ENCODE measurements around the gene ATF5. TPM values are rescaled to one million over a fixed set of nuclear protein-coding genes. Genes with fewer than 3 reads are reported as not detected.

ATF5 gene
- total and polyA plus RNA-seq, 11 donors: 3.9 to 33.0 (median 9.5) TPM

- Histone ChIP-seq H3K9me3 (no peaks in the 10 kb centered on the region), H3K36me3 (peaks cover 0 to 58% (median 34%) of the 10 kb centered on the region in 9 donors), H3K4me1 (peaks cover 0 to 71% (median 26%) of the 10 kb centered on the region in 12 donors), H3K4me3 (no peak overlapping the region), H3K27me3 (no peaks in the 10 kb centered on the region), H3K27ac (no peak overlapping the region)
- intact Hi-C loops (cut with DNase I): loop anchor here in 1 of 10 donors (5.0 kb wide), 1 partner anchor 49 kb away; the partner anchor contains the start of genes AKT1S1 and TBC1D17
- WGBS, 4 donors: 91 to 92% (median 91%) methylated on average over 10 of the region's 10 CpGs
- no peak for DNase-seq
- ATAC-seq: no peak
- TF ChIP-seq POLR2A (IDR thresholded peaks at IDR 0.05): no peak
- TF ChIP-seq, protein P1, sequence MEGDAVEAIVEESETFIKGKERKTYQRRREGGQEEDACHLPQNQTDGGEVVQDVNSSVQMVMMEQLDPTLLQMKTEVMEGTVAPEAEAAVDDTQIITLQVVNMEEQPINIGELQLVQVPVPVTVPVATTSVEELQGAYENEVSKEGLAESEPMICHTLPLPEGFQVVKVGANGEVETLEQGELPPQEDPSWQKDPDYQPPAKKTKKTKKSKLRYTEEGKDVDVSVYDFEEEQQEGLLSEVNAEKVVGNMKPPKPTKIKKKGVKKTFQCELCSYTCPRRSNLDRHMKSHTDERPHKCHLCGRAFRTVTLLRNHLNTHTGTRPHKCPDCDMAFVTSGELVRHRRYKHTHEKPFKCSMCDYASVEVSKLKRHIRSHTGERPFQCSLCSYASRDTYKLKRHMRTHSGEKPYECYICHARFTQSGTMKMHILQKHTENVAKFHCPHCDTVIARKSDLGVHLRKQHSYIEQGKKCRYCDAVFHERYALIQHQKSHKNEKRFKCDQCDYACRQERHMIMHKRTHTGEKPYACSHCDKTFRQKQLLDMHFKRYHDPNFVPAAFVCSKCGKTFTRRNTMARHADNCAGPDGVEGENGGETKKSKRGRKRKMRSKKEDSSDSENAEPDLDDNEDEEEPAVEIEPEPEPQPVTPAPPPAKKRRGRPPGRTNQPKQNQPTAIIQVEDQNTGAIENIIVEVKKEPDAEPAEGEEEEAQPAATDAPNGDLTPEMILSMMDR (IDR thresholded peaks at IDR 0.05): no peak
Observed at GRCh38 chr19:49926515-49926914, 2.5 kb upstream of the ATF5 start.

DNA sequence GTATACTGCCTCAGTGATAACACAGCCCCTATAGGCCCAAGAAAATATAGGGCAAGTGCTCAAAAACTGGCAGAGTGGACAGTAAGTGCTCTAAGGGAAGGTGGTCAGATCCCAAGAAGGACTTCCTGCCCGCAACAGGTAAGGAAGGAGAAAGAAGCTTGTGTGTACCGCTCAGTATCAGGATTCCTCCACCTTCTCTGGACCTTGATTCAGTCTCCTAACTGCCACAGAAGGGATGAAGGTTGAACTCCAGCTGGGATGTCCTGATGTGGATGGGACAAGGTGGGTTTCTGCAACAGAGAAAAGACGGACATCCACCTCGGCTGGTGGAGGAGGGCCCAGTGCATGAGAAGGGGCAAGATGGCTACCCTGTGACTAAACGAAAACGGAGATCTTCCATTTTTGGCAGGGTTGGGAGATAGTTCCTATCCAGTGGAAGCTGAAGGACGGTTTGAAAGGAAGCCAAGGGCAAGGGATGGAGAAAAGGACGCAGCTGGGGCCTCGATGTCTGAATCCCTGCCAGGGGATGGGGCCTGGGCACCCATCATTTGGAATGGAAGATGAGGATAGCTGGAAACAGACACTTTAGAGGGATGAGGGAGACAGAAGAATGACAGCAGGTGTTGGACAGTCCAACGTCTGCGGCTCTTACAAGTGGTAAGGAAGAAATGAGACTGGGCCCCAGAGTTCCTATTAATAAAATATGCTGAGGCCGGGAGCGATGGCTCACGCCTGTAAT is 1.3 kb upstream of the ATF5 start:
- Histone ChIP-seq H3K4me1 (peaks cover 0 to 59% (median 26%) of the 10 kb centered on the region in 12 donors), H3K27me3 (no peaks in the 10 kb centered on the region), H3K36me3 (peaks cover 0 to 48% (median 34%) of the 10 kb centered on the region in 9 donors), H3K27ac (peak overlapping the region in 1 of 12 donors; percentile 97), H3K9me3 (no peaks in the 10 kb centered on the region), H3K4me3 (peak overlapping the region in 8 of 12 donors; percentile 73 to 99 (median 83))
- ATAC-seq (no peak), DNase-seq (no peak)
- WGBS, 4 donors: 78 to 84% (median 83%) methylated on average over 14 of the region's 14 CpGs
- TF ChIP-seq POLR2A (IDR thresholded peaks at IDR 0.05): no peak
- TF ChIP-seq, protein P1 (IDR thresholded peaks at IDR 0.05): no peak
- intact Hi-C loops (cut with DNase I): loop anchor here in 1 of 10 donors (5.0 kb wide), 1 partner anchor 50 kb away; the partner anchor contains the start of genes AKT1S1 and TBC1D17

DNA sequence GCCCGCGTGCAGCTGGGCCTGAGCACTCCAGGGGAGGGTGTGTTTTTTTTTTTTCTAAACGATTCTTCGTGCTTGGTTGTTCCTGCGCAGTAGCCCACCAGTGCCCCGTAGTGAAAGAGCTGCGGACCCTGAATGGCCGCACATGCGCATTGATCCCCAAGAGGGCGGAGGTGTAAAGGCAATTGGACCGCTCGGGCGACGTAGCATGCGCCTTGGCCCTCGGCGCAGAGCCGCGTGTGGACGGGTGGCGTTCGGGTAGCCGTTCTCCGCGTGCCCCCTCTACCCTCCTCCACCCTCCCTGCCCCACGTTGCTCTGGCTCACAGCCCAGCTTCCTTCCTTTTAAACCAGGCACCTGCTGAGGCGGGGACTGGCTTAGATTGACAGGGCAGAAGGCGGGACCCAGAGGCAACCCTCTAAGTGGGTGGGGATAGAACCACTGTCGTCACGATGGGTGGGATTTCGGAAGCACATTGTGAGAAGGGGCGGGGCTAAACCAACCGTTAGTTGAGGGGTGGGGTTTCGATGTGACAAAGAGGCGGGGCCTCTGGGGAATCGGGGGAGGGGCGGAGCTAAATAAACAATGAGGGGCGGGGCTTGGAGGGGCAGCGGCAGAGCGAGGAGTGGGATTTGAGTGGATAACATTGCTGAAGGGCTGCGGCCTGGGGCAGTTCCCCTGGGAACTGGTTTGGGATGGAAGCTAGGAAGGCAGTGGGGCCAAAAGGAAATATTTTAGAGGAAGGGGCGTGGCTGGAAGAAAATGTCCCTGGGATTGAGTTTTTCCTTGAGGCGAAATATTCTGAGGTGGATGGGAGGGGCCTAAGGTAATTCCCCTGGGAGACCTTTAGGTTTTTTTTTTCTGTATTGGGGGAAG is 842 bp downstream of the ATF5 start:
- H3K36me3 ChIP-seq: peaks cover 0 to 28% (median 20%) of the 10 kb centered on the region in 9 donors
- WGBS, 4 donors: 3% methylated on average over 39 to 43 of the region's 43 CpGs
- ATAC-seq (peak; percentile 91 to 96 (median 92)), DNase-seq (peak; percentile 94 to 97 (median 95))
- intact Hi-C loops (cut with DNase I): loop anchor here in 2 of 10 donors (5.0 to 10.0 kb wide), 2 partner anchors 53 to 205 kb away; partner anchors contain the start of genes AKT1S1 (in 1 of the 2) and TBC1D17 (in 1 of the 2)
- peaks cover 0 to 38% (median 23%) of the 10 kb centered on the region in 12 donors for H3K4me1 ChIP-seq
- peak overlapping the region; percentile 87 to 98 (median 94) for H3K27ac ChIP-seq
- no peaks in the 10 kb centered on the region for H3K27me3 ChIP-seq
- peak overlapping the region; percentile 54 to 99 (median 87) for H3K4me3 ChIP-seq
- H3K9me3 ChIP-seq: no peaks in the 10 kb centered on the region
- no peak for TF ChIP-seq POLR2A (IDR thresholded peaks at IDR 0.05)
- TF ChIP-seq, protein P1 (IDR thresholded peaks at IDR 0.05): peak in 3 of 12 donors; percentile 5 to 15 (median 5)
